ENCODE measurements around the gene B4GALNT2. TPM values are rescaled to one million over a fixed set of nuclear protein-coding genes. Genes with fewer than 3 reads are reported as not detected.
A peak's percentile ranks its signal among the peaks of the same experiment; 100 is the strongest.
"Not testable (repeated sequence)": the region's sequence is repeated elsewhere in the genome, so short reads cannot be mapped to it uniquely, and the experiment has no call there.

B4GALNT2 gene
- total and polyA plus RNA-seq, 2 experiments from 2014 or later: not detected

GRCh38 chr17:49130891-49131290 lies 1.7 kb upstream of the B4GALNT2 start:
- DNase-seq: peak; percentile 36
- Histone ChIP-seq H3K36me3 (ENCODE audit: low read depth) (no peaks in the 10 kb centered on the region), H3K27me3 (replicated peaks; ENCODE audit: insufficient read depth) (peaks cover 26% of the 10 kb centered on the region), H3K9ac (no peak overlapping the region), H3K79me2 (ENCODE audit: insufficient read depth) (no peaks in the 10 kb centered on the region), H3K4me3 (no peak overlapping the region), H2AFZ (no peak overlapping the region), H3K9me3 (ENCODE audit: low read depth) (no peaks in the 10 kb centered on the region), H3F3A (ENCODE audit: insufficient read depth) (no peaks in the 10 kb centered on the region), H3K4me2 (ENCODE audit: unreplicated experiment) (no peak overlapping the region), H3K27ac (no peak overlapping the region), H4K20me1 (ENCODE audit: insufficient read depth) (no peaks in the 10 kb centered on the region), H3K4me1 (ENCODE audit: insufficient read depth) (no peaks in the 10 kb centered on the region), H3K9me2 (ENCODE audit: insufficient read depth) (no peaks in the 10 kb centered on the region)
- TF ChIP-seq EZH2phosphoT487 (IDR thresholded peaks at IDR 0.05; ENCODE audit: insufficient read depth, low read depth) (no peak), EZH2 (IDR thresholded peaks at IDR 0.05; ENCODE audit: insufficient read depth, poor library complexity, severe bottlenecking) (no peak)
- 66 to 69% methylated on average over 3 of the region's 3 CpGs for WGBS, 2 experiments (ENCODE audit: low coverage in 1 of 2, low lambda C conversion rate in 2 of 2, missing lambda C conversion rate in 2 of 2)
- in situ Hi-C loops (cut with MboI): no loop called here

- Histone ChIP-seq H3K4me1 (ENCODE audit: insufficient read depth) (no peaks in the 10 kb centered on the region), H3K4me2 (ENCODE audit: unreplicated experiment) (peak overlapping the region; percentile 39), H2AFZ (no peak overlapping the region; the same call in 1 of the 2 replicates), H3K9ac (no peak overlapping the region), H3K4me3 (peak overlapping the region; percentile 31; the same call in 1 of the 2 replicates), H4K20me1 (ENCODE audit: insufficient read depth) (no peaks in the 10 kb centered on the region), H3K9me2 (ENCODE audit: insufficient read depth) (no peaks in the 10 kb centered on the region), H3K27me3 (replicated peaks; ENCODE audit: insufficient read depth) (peaks cover 26% of the 10 kb centered on the region), H3K79me2 (ENCODE audit: insufficient read depth) (no peaks in the 10 kb centered on the region), H3K27ac (no peak overlapping the region), H3F3A (ENCODE audit: insufficient read depth) (no peaks in the 10 kb centered on the region), H3K36me3 (ENCODE audit: low read depth) (no peaks in the 10 kb centered on the region), H3K9me3 (ENCODE audit: low read depth) (no peaks in the 10 kb centered on the region)
- no peak for DNase-seq
- 13 to 14% methylated on average over 17 to 22 of the region's 22 CpGs for WGBS, 2 experiments (ENCODE audit: low coverage in 1 of 2, low lambda C conversion rate in 2 of 2, missing lambda C conversion rate in 2 of 2)
- in situ Hi-C loops (cut with MboI): no loop called here
- 0 out of 2 replicates have a peak, but pooled peaks have one; percentile 9 for TF ChIP-seq EZH2phosphoT487 (IDR thresholded peaks at IDR 0.05; ENCODE audit: insufficient read depth, low read depth)
- TF ChIP-seq EZH2 (IDR thresholded peaks at IDR 0.05; ENCODE audit: insufficient read depth, poor library complexity, severe bottlenecking): no peak
Observed at GRCh38 chr17:49132317-49132698, 261 bp upstream of the B4GALNT2 start.

- Histone ChIP-seq H3K27me3 (replicated peaks; ENCODE audit: insufficient read depth) (peaks cover 26% of the 10 kb centered on the region), H3K36me3 (ENCODE audit: low read depth) (no peaks in the 10 kb centered on the region), H2AFZ (no peak overlapping the region), H3K4me1 (ENCODE audit: insufficient read depth) (no peaks in the 10 kb centered on the region), H3K9me3 (ENCODE audit: low read depth) (no peaks in the 10 kb centered on the region), H3F3A (ENCODE audit: insufficient read depth) (no peaks in the 10 kb centered on the region), H3K9ac (no peak overlapping the region), H3K4me2 (ENCODE audit: unreplicated experiment) (no peak overlapping the region), H3K4me3 (no peak overlapping the region), H3K9me2 (ENCODE audit: insufficient read depth) (no peaks in the 10 kb centered on the region), H3K79me2 (ENCODE audit: insufficient read depth) (no peaks in the 10 kb centered on the region), H3K27ac (no peak overlapping the region), H4K20me1 (ENCODE audit: insufficient read depth) (no peaks in the 10 kb centered on the region)
- in situ Hi-C loops (cut with MboI): no loop called here
- no peak for DNase-seq
- 96 to 98% methylated on average over 4 of the region's 4 CpGs for WGBS, 2 experiments (ENCODE audit: low coverage in 1 of 2, low lambda C conversion rate in 2 of 2, missing lambda C conversion rate in 2 of 2)
- no peak for TF ChIP-seq EZH2 (IDR thresholded peaks at IDR 0.05; ENCODE audit: insufficient read depth, poor library complexity, severe bottlenecking)
- TF ChIP-seq EZH2phosphoT487 (IDR thresholded peaks at IDR 0.05; ENCODE audit: insufficient read depth, low read depth): no peak
Observed at GRCh38 chr17:49136335-49136734, 3.8 kb downstream of the B4GALNT2 start.

GRCh38 chr17:49145654-49146053 lies 13.1 kb downstream of the B4GALNT2 start:
- peaks cover 10% of the 10 kb centered on the region for H3K4me1 ChIP-seq (ENCODE audit: insufficient read depth)
- H3K4me2 ChIP-seq (ENCODE audit: unreplicated experiment); in situ Hi-C loops (cut with MboI); H3K36me3 ChIP-seq (ENCODE audit: low read depth); H3K27me3 ChIP-seq (replicated peaks; ENCODE audit: insufficient read depth); H3K9ac ChIP-seq; DNase-seq; H4K20me1 ChIP-seq (ENCODE audit: insufficient read depth); H3F3A ChIP-seq (ENCODE audit: insufficient read depth); H2AFZ ChIP-seq; H3K4me3 ChIP-seq; H3K27ac ChIP-seq; H3K79me2 ChIP-seq (ENCODE audit: insufficient read depth); H3K9me3 ChIP-seq (ENCODE audit: low read depth); H3K9me2 ChIP-seq (ENCODE audit: insufficient read depth): not testable (repeated sequence)
- 98 to 100% methylated on average over 3 of the region's 3 CpGs for WGBS, 2 experiments (ENCODE audit: low coverage in 1 of 2, low lambda C conversion rate in 2 of 2, missing lambda C conversion rate in 2 of 2)
